ENCODE results near the gene STXBP5.

The STXBP5 gene

DNA sequence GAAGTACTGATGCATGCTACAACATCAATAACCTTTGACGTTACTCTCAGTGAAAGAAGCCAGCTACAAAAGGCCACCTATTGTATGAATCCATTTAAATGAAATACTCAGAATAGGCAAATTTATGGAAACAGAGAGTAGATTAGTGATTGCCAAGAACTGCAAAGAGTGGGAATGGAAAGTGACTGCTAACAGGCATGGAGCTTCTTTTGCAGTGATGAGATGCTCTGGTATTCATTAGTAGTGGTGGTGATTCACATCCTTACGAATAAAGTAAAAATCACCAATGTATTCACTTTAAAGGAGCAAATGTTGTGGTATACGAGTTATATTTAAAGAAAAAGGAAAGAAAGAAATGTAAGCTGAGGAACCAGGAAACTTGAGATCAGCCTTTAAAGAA is 177.5 kb downstream of the STXBP5 start:
- no peak for DNase-seq (ENCODE audit: low read depth, low spot score)

DNA sequence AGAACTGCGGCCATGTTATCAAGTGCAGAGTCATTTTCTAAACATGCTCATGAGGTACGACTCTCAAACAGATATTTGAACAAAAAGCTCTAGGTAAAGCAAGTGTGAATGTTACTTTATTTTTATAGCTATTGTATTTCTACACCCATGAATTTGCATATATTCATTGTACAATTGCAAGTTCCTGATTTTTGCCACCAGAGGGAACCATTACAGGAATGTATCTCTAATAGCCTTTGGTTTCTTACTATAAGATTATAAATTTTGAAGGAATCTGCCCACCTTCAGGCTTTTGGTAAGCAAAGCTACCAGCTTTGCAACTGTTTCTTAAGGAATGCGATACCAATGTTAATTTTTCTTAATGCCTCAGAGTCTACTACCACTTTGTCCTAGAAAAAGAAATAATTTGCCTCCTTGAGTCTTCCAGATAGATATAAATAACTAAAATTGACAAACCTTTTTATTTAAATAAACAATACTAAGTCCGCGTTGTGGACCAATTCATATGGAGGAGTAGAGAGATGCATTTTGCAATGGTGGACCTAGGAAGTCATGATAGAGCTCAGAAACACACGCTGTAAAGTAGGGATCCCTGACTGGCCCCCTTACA is 178.8 kb downstream of the STXBP5 start:
- DNase-seq (ENCODE audit: low read depth, low spot score) = no peak

DNA sequence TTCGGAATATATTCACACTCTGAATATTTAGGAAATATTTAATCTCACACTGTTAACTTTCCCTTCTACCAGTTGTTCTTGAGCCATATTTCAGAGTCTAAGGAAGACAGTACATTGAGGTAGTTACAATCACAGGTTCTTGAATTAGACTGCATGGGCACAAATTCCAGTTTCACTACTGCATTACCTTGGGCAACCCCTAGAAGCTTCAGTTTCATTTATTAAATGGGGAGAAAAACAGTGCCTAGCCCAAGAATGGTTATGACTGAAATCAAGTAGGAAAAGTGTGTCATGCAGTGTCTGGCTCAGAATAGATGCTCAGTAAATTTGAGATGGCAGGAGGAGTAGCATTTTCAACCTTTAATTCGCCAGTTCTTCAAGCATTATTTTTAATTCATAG is 179.8 kb downstream of the STXBP5 start:
- DNase-seq (ENCODE audit: low read depth, low spot score) = no peak

DNA sequence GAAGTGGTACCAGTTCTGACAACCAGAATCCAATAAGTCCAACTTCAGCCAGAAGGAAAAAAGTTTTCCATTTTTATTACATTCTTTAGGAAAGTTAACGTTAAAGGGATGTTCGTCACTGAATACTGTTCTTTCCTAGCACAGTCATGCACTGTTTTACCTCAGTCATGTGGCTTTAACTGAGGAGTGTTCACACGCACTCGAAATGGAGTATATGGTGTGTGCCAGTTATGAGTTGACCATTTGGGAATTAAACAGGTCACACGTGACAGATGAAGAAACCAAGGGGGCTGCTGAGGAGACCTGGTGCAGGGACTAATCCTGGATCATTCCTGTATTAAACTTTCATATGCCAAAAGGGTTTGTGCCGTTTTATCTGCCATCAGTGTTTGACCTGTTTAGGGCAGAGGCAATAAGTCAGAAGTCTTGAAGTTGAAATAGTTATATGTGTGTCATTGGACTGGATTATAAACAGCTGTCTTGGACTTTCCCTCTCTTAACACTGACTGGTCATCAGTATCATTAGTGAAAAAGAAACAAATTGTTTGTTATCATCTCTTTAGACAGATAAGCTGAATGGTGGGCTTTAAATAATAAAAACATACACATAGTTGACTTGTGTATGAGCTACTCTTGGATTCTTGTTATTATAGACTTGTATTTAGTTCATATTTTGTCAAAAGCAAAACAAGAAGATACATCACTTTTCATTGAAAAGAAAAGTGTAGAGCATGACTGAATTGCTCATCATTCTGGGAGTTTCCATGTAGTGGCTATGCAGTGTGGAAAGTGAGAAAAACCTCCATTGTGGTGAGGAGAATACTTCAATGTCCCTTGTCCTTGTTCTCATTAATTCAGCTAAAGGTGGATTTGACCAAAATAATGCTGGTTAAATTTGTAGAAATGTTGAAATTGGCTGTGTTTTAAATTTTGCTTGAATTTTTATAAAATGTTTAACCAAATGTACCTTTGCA is 180.8 kb downstream of the STXBP5 start:
- DNase-seq (ENCODE audit: low read depth, low spot score) = no peak

DNA sequence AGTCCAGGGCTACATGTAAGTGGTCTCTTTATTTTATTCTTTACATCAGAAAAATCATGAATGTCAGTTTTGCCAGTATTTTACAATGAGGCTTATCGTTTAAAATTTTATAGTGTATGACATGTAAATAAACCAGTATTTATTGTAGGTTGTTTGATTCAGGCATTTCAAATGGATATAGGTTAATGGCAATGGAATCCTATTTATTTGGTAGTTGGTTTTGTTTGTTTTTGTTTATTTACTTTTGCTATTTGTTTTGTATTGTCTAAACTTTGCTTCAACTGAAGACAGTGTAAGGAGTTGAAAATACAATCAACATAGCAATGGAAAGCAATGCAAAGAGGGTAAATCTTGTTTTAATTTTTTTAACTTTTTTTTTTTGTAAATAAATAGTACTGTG is 185.2 kb downstream of the STXBP5 start:
- DNase-seq (ENCODE audit: low read depth, low spot score) = no peak

DNA sequence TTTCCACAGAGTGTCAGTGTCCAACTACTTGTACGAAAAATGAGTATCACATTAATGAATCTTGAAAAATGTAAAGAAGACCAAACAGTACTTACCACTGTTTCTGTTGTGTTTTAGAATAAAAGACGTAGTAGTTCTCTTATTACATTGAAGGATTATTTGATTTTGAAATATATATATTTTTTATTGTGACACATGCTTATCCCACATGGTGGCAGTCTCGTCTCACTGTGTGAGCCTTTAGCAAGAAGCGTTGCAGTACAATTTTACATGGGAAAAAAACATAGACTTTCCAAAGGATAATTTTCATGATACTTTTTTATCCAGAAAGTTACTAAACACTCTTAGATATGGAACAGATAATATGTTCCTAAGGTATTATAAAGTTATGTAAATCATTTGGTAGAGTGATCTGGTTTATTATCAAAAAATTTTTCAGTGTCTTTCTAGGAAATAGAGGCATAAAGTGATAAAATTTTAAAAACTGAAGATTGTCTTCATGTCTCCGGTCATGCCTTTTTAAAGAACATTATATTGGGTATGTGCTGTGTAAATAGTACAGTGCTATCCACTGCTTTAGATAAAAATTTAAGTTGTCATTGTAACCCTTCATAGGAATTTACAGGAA is 186.8 kb downstream of the STXBP5 start:
- DNase-seq (ENCODE audit: low read depth, low spot score) = no peak

DNA sequence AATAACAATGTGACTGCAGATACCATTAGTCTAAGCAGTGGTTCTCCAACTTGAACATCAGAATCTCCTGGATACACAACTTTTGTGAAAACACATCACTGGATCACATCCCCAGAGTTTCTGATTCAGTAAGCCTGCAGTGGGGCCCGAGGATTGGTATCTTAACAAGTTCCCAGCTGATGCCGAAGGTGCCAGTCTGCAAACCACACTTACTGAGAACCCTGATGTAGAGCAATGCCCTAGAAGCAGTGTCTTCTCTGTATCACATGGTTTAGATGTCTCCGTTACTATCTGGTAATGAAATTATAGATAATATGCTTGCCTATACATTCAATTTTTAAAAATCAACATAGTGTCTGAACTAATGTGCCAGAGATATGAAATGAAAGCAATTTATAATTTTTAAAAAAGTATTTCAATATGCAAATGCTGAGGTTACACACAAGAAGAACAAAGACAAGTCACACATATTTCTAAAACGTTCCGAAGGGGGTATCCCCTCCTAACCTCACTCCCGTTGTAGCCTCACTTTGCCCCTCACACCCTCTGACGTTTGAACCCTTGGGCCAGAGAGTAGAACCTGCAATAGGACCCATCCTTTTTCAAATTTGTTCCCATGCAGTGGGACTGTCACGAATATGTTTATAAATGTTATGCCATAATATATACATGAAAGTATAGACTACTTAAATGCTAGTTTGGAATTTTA is 188.9 kb downstream of the STXBP5 start:
- DNase-seq (ENCODE audit: low read depth, low spot score) = no peak

DNA sequence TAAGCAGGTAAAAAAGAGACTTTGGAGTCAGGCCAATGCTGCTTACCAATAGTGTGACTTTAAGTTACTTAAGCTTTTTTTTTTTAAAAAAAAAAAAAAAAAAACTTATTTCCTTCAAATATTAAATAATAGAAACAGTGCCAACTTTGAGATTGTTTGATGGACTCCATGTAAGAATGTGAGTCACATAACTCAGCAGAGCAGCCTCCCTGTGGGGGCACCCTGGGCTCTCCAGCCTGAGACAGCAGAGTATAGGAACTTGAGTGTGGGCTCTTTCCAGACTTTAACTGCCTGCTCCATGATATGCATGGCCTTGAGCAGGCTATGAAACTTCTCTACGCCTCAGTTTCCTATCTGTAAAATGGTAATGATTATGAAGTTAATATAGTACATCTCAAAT is 190.9 kb downstream of the STXBP5 start:
- no peak for DNase-seq (ENCODE audit: low read depth, low spot score)

DNA sequence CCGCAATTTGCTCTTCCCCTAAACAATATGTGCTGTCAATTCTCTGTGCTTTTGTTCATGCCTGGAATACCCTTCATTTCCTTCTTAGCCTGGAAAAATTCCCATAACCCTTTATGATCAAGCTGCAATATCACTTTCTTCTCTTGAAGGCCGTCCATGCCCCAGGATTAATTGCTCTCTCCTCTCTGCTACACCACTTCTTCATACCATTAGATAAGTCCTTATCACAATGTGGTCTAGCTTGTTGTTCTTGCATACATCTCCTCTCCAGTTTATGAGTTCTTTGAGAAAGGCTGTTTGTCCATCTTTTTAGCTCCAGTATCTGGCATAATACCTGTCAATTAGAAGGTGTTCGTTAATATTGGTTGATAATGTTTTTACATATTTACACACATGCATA is 193.1 kb downstream of the STXBP5 start:
- DNase-seq (ENCODE audit: low read depth, low spot score) = no peak

DNA sequence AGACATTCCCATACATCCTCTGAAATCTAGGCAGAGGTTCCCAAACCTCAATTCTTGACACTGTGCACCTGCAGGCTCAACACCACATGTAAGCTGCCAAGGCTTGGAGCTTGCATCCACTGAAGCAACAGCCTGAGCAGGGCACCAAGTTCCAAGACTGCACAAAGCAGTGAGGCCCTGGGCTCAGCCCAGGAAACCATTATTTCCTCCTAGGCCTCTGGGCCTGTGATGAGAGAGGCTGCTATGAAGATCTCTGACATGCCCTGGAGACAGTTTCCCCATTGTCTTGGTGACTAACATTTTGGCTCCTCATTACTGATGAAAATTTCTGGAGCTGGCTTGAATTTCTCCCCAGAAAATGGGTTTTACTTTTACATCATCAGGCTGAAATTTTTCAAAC is 196.8 kb downstream of the STXBP5 start:
- no peak for DNase-seq (ENCODE audit: low read depth, low spot score)

DNA sequence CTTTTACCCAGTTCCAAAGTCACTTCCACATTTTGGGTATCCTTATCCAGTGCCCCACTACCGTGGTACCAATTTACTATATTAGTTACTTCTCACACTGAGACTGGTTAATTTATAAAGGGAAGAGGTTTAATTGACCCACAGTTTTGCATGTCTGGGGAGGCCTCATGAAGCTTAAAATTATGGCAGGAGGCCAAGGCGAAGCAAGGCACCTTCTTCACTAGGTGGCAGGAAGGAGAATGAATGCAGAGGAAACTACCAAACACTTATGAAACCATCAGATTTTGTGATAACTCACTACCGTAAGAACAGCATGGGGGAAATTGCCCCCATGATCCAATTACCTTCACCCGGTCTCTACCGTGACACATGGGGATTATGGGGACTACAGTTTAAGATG is 197.6 kb downstream of the STXBP5 start:
- DNase-seq (ENCODE audit: low read depth, low spot score) = no peak

DNA sequence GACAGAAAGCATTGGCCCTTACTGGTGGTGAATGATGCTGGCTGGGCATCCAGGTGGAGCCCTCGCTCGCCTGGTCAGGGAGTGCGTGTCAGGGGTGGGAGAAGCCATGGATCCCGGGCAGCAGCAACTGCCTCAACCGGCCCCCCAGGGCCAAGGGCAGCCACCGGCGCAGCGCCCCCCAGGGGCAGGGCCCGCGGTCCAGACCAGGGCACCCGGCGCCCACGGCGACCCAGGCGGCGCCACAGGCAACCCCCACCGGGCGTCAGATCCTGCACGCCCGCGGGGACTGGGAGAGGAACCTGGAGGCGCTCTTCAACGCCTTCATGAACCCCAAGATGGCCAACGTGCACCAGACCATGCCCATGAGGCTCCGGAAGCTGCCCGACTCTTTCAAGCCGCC is 202.6 kb downstream of the STXBP5 start:
- no peak for DNase-seq (ENCODE audit: low read depth, low spot score)

DNA sequence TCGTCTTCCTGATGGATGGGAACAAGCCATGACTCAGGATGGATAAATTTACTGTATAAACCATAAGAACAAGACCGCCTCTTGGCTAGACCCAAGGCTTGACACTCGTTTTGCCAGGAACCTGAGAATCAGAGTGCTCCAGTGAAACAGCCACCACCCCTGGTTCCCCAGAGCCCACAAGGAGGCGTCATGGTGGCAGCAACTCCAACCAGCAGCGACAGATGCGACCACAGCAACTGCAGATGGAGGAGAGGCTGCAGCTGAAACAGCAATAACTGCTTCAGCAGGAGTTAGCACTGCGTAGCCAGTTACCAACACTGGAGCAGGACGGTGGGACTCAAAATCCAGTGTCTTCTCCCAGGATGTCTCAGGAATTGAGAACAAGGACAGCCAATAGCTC is 203.4 kb downstream of the STXBP5 start:
- DNase-seq (ENCODE audit: low read depth, low spot score) = no peak

DNA sequence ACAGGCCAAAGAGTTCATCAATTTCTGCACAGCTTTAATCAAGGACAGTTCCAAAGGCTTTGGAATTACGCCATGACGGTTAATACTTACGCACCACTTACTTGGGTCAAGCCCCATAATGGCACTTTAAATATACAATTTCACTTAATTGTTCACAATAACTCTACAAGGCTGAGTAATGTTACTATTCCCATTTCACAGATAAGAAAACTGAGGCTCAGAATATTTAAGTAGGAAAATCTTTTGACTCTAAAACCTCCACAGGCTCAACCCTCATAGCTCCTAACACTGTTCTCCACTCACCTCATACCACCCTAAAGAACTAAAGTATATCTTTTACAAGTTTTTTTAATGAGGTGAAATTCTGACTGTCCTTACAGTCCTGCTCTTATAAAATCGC is 212.4 kb downstream of the STXBP5 start:
- no peak for DNase-seq (ENCODE audit: low read depth, low spot score)

DNA sequence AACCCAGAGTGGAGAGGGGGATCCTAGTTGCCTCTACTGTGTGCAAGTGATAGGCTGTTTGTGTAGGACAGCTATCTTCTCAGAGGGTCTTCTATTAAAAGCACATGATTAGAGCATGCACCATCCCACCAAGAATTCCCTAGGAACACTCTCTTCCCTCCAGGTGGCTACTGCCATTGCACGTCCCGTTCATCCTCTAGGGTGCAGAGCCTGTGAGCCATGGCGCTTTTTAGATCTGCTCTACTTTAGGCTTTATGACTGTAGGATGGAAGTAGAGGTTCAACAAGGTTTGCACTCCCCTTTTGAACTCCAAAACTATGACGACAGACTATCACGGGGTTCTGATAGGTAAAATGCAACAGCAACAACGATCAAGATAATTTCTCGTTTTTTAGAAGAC is 213.7 kb downstream of the STXBP5 start:
- DNase-seq (ENCODE audit: low read depth, low spot score) = no peak

DNA sequence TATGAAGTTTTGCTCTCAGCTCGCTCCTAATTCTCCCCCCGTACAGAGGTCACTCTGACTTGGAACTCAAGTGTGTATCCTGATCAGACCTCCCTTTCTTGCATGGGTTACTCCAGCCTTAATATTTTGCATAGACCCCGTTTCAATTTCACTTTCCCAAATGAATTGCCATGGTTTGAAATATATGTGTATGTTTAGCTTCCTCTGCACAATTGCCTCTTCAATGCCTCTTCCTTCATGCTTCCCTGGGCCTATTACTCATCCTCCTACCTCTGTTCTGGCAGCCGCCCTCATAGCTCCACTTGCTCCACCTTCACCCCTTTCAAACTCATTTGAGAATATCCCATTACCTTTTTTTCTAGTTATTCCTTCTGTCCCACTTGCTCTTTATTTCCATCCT is 214.3 kb downstream of the STXBP5 start:
- DNase-seq (ENCODE audit: low read depth, low spot score) = no peak

DNA sequence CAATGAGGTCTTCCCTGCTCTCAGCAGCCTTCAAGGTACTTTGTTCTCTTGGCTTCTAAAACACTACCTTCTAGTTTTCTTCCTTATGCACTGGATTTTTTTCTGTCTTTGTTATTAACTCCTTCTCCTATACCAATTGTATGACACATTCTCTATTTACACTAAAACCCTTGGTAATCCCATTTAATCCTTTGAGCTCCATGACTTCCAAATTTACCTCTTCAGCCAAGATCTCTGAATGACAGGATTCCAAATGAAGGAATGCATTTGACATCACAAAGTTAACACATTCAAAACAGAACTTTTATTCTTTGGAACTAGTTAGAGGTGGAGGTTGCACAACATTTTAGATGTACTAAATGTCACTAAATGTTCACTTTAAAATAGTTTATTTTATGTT is 217.7 kb downstream of the STXBP5 start:
- no peak for DNase-seq (ENCODE audit: low read depth, low spot score)

DNA sequence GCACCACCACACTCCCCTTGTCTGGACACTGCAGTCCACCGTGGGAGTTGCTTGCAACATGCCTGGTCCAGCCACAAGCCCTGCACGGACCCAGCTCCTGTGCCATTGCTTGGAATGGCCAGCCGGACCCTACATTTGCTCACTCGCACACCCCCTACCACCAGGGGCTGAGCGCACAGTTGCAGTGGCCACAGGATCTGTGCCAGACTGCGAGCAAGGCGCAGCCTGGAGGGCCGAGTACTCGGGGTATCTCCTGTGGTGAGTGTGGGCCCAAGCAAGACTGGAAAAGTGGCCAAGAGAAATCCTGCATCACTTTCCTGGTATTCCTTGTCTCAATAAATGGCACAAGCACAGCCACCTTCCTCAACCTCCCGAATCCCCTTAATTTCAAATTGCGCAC is 218.9 kb downstream of the STXBP5 start:
- DNase-seq (ENCODE audit: low read depth, low spot score) = no peak

DNA sequence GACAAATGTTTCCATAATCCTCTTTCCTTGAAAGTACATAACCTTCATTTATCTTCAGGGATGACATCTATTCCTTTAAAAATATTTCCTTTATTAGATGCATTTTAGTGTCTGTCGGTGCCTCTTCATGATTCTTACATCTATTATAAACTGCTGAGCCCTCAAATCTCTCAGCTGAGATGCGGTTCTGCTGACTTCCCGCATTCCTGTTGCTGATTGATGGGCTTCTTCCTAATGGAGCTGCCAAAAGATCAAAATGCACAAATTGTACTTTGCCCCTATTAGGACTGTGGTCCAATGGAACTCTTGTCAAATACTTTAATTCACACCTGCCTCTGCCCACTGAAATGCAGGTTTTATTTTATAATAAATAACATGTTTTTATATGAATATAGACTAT is 225.6 kb downstream of the STXBP5 start:
- DNase-seq (ENCODE audit: low read depth, low spot score) = no peak

DNA sequence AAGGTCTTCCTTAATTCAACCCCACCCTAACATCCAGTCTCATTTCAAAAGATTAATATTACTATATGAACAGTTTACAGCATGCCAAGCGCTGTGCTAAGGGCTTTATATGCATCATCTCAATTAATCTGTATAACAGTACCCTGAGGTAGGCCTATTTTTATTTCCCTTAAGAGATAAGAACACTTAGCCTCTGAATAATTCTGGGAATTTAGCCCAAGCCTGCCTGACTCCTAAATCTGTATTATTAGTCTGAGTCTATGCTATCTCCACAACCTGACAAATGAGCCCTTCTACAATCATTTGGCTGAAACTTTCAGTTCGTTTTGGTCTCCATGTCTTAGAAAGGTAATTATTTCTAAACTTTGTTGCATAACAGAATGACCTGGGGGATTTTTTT is 226.6 kb downstream of the STXBP5 start:
- no peak for DNase-seq (ENCODE audit: low read depth, low spot score)

DNA sequence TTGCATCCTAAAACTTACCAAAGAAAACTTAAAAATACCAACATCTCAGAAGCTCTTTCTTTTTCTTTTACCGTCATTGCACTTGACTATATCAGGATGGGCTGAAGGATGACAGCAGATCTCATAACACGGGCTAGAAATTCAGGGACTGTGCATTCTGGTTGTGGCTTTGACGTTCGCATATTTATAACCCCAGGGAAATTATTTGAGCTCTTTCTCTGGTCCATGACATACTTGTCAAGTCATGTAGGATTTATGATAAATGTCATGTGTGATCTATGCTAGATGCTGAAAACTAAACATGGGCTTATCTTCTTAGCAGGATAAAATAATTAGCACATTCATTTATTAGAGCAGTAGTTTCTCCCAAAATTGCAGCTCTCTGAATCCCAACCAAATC is 229.9 kb downstream of the STXBP5 start:
- DNase-seq (ENCODE audit: low read depth, low spot score) = no peak

DNA sequence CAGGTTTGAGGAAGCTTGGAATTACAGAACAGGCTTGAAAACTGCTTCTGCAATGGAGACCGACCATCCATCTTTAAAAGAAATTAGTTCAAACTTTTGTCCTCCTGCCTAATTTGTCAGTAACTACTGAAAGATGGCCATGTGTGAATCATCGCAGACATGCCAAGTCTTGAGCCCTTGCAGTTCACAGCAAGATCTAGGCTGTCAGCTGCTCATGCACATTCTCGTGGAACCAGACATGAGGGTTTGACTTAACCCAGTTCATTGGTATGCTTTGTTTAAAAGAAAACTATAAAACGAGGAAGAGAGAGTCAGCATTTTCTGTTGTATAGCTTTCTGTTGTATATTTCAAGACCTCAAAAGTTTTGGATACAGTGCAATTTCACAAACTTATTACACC is 230.3 kb downstream of the STXBP5 start:
- no peak for DNase-seq (ENCODE audit: low read depth, low spot score)
